ENCODE measurements around the gene MAD1L1.

DNA sequence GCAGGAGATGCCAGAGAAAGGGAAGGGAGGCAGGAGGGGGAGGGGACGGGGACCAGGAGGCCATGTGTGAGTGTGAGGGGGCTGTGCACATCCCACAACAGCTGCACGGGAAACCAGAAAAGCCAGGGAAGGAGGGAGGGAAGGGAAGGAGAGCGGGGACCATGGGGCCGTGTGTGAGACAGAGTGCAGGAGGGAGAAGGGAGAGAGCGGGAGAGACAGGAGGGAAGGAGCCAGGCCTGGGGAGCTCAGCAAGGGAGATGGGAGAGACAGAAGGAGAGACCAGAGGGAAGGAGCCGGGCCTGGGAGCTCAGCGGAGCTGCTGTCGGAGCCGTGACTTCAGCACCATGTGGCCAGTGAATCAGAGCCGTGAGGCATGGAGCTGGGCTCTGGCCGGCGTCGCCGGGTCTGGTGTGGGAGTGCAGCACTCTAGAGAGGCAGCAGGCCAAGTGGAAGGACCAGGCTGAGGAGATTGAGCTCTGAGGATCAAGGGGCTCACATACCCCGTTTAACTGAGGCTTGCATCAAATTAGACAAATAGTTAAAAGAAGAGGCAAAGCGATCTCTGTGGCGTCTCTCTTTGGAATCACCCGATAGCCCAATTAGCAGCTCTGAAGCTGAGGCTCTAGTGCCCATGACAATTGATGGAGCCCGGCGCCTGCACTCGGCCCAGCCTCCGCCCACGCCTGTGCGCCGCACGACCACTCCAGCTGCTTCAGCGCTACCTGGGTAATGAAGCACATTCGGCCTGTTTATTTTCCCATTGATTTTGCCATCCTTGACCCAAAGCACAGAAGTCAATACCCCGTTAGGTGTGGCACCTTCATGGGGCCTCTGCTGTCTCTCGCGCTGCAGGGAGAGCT, 150.4 kb downstream of the MAD1L1 start:
- TF ChIP-seq, protein P1, sequence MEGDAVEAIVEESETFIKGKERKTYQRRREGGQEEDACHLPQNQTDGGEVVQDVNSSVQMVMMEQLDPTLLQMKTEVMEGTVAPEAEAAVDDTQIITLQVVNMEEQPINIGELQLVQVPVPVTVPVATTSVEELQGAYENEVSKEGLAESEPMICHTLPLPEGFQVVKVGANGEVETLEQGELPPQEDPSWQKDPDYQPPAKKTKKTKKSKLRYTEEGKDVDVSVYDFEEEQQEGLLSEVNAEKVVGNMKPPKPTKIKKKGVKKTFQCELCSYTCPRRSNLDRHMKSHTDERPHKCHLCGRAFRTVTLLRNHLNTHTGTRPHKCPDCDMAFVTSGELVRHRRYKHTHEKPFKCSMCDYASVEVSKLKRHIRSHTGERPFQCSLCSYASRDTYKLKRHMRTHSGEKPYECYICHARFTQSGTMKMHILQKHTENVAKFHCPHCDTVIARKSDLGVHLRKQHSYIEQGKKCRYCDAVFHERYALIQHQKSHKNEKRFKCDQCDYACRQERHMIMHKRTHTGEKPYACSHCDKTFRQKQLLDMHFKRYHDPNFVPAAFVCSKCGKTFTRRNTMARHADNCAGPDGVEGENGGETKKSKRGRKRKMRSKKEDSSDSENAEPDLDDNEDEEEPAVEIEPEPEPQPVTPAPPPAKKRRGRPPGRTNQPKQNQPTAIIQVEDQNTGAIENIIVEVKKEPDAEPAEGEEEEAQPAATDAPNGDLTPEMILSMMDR (IDR thresholded peaks at IDR 0.05; ENCODE audit: control extremely low read depth in 1 of 3, insufficient read depth in 1 of 3, low read depth in 1 of 3, low read length in 3 of 3) = no peak
- TF ChIP-seq EZH2 (IDR thresholded peaks at IDR 0.05; ENCODE audit: low read depth, low read length, severe bottlenecking) (no peak), CBX8 (IDR thresholded peaks at IDR 0.05; ENCODE audit: borderline replicate concordance, low read depth, low read length) (no peak), KDM1A (IDR thresholded peaks at IDR 0.05; ENCODE audit: borderline replicate concordance, low read length) (no peak), FOSL1 (IDR thresholded peaks at IDR 0.05; ENCODE audit: insufficient read depth, low read depth, low read length) (no peak), EP300 (IDR thresholded peaks at IDR 0.05; ENCODE audit: borderline replicate concordance in 1 of 2, low read depth in 2 of 2, low read length in 2 of 2) (no peak), POLR2AphosphoS5 (IDR thresholded peaks at IDR 0.05; ENCODE audit: low read depth, low read length) (no peak), POLR2A (IDR thresholded peaks at IDR 0.05; ENCODE audit: control extremely low read depth in 1 of 2, low read depth in 2 of 2, low read length in 2 of 2) (no peak), BCL11A (IDR thresholded peaks at IDR 0.05; ENCODE audit: low read depth in 2 of 2, low read length in 2 of 2) (no peak), SIX5 (IDR thresholded peaks at IDR 0.05; ENCODE audit: low read depth, low read length) (no peak), MAFK (IDR thresholded peaks at IDR 0.05; ENCODE audit: low read depth, low read length) (no peak), BRCA1 (IDR thresholded peaks at IDR 0.05; ENCODE audit: low read depth, low read length) (no peak), GABPA (IDR thresholded peaks at IDR 0.05; ENCODE audit: borderline replicate concordance, insufficient read depth, low read length) (no peak), TAF1 (IDR thresholded peaks at IDR 0.05; ENCODE audit: low read depth, low read length) (no peak)
